BJ (cell line): ENCODE data around the gene KCNQ1. TPM values are rescaled to one million over a fixed set of nuclear protein-coding genes. Genes with fewer than 3 reads are reported as not detected.

Source experiments
- CTCF ChIA-PET: fragments of 350-600 bp; formaldehyde crosslinking; extraction: SDS; loops from one replicate; lab custom pipeline; 2021; ENCODE audit warnings: antibody characterized with exemption, inconsistent platforms; lab: Yijun Ruan, JAX
- POLR2A ChIA-PET: fragments of 300-600 bp; sonication (Branson Sonifier 250); formaldehyde crosslinking; extraction: SDS; loops from one replicate; lab custom pipeline; 2021; ENCODE audit warnings: antibody characterized with exemption; lab: Charles Lee
- DNase-seq: peaks from one replicate; pipeline ENCODE4 v3.0.0-alpha.2; 2011; ENCODE audit warnings: low read depth
- H3K27me3 ChIP-seq: 2 replicates; pipeline ENCODE4 v1.6.0; 2011; ENCODE audit warnings: low read length; ENCODE audit not compliant: control insufficient read depth, insufficient read depth
- H3K36me3 ChIP-seq: 2 replicates; pipeline ENCODE4 v1.5.1; 2011; ENCODE audit warnings: low read length; ENCODE audit not compliant: control insufficient read depth, insufficient read depth
- H3K4me3 ChIP-seq: 2 replicates; pipeline ENCODE4 v1.5.1; 2011; ENCODE audit warnings: low read depth, mild to moderate bottlenecking, control low read depth, low read length
- polyA plus RNA-seq: library from polyadenylated mRNA; depleted of rRNA; stranded (reverse); fragments of >200 nt; gene quantifications from 2 replicates; pipeline ENCODE4 v1.2.3, GENCODE V29; 2011
- TF ChIP-seq, protein P1 (sequence below): IDR thresholded peaks from 2 replicates; pipeline ENCODE4 v1.5.1; 2011; ENCODE audit warnings: low read depth, mild to moderate bottlenecking, control low read depth, inconsistent platforms, low read length, moderate library complexity; ENCODE audit not compliant: insufficient read depth

Gene KCNQ1
- polyA plus RNA-seq, 1 experiment = not detected

DNA sequence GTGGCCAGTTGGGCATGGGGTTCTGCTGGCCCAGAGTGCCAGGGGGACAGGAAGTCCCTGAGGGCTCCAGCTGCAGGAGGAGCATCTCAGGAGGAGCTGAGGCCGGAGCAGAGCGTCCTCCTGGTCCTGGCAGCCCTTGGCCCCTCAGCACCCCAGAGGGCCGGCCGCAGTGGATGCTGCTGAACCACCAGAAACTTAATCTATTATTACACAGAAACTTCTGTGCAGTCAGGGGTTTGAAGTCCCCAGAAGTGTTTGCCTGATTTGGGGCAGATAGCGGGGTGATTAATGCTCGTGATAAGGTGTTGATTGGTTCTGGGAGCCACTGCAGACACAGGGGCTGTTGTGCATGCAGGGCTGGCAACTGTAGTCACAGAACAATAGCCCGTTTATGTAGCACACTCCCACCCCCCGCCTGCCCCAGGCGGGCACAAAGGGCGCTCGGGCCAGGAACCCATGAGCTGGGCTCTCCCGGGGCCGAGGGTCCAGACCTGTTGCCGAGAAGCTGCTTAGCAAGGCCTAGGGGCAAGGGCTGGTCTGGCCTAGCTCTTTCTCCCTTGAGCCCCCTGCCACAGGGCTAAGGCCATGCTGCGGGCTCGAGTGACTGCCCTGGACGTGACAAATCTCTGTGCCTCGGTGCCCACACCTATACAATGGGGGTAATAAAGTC lies 284.0 kb downstream of the KCNQ1 start:
- TF ChIP-seq, protein P1, sequence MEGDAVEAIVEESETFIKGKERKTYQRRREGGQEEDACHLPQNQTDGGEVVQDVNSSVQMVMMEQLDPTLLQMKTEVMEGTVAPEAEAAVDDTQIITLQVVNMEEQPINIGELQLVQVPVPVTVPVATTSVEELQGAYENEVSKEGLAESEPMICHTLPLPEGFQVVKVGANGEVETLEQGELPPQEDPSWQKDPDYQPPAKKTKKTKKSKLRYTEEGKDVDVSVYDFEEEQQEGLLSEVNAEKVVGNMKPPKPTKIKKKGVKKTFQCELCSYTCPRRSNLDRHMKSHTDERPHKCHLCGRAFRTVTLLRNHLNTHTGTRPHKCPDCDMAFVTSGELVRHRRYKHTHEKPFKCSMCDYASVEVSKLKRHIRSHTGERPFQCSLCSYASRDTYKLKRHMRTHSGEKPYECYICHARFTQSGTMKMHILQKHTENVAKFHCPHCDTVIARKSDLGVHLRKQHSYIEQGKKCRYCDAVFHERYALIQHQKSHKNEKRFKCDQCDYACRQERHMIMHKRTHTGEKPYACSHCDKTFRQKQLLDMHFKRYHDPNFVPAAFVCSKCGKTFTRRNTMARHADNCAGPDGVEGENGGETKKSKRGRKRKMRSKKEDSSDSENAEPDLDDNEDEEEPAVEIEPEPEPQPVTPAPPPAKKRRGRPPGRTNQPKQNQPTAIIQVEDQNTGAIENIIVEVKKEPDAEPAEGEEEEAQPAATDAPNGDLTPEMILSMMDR = no peak
- DNase-seq = no peak
- POLR2A ChIA-PET = no interaction called here
- no peak overlapping the region for H3K4me3 ChIP-seq
- CTCF ChIA-PET = no interaction called here
- no peaks in the 10 kb centered on the region for H3K36me3 ChIP-seq
- peaks cover 13% of the 10 kb centered on the region for H3K27me3 ChIP-seq

DNA sequence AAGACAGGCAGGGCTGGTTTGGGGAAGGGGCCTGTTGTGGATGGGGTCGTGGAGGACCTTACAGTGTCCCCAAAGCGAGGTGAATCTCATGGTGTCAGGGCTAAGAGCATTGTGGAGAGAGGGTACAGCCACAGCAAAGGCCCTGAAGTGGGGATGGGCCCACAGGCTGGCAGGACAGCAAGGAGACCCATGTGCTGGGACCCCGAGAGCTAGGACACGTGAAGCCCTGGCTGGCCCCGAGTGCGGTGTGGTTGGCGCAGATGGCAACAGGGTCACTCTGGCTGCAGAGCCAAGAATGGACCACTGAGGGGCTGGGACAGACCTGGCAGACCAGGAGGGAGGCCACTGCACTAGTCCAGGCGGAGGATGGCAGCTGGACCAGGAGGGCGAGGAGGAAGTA lies 285.0 kb downstream of the KCNQ1 start:
- CTCF ChIA-PET = no interaction called here
- TF ChIP-seq, protein P1 = no peak
- POLR2A ChIA-PET = no interaction called here
- H3K27me3 ChIP-seq = peaks cover 11% of the 10 kb centered on the region
- H3K36me3 ChIP-seq = no peaks in the 10 kb centered on the region
- no peak overlapping the region for H3K4me3 ChIP-seq
- DNase-seq = no peak

DNA sequence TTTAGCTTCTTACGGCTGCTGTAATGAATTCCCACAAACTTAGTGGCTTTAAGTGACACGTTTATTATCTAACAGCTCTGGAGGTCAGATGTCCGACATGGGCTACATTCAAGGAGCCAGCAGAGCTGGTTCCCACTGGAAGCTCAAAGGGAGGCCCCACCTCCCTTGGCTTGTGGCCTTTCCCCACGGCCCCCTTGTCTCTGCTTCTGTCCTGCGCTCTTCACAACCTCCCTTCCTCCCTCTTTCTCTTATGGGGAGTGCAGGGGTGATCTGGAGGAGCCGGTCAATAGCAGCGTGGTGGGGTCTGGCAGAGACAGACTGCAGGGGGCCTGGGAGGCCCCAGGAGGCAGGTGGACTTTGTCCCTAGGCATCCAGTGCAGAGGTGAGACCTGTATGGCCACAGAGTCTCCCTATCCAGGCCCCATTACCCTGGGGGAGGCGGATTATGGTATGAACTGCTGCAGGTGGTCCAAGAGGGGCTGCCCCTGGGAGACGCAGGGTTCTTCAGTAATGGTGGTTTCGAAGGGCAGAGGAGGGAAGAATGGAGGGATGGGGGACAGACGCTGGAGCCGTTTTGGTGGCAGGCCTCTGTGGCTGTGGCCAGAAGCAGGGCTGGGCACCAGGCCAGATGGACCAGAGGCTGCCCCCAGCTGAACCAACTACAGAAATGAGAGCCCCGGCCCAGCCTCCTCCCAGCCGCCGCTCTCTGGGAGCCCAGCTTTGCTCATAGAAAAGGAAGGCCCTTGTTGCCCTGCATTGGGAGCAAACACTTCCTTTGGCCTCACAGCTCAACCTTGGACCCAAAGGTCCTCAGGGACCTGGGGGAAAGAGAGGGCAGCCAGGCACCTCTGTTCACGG lies 285.7 kb downstream of the KCNQ1 start:
- CTCF ChIA-PET = no interaction called here
- TF ChIP-seq, protein P1 = no peak
- DNase-seq = no peak
- H3K36me3 ChIP-seq = no peaks in the 10 kb centered on the region
- H3K4me3 ChIP-seq = no peak overlapping the region
- POLR2A ChIA-PET = no interaction called here
- peaks cover 11% of the 10 kb centered on the region for H3K27me3 ChIP-seq

DNA sequence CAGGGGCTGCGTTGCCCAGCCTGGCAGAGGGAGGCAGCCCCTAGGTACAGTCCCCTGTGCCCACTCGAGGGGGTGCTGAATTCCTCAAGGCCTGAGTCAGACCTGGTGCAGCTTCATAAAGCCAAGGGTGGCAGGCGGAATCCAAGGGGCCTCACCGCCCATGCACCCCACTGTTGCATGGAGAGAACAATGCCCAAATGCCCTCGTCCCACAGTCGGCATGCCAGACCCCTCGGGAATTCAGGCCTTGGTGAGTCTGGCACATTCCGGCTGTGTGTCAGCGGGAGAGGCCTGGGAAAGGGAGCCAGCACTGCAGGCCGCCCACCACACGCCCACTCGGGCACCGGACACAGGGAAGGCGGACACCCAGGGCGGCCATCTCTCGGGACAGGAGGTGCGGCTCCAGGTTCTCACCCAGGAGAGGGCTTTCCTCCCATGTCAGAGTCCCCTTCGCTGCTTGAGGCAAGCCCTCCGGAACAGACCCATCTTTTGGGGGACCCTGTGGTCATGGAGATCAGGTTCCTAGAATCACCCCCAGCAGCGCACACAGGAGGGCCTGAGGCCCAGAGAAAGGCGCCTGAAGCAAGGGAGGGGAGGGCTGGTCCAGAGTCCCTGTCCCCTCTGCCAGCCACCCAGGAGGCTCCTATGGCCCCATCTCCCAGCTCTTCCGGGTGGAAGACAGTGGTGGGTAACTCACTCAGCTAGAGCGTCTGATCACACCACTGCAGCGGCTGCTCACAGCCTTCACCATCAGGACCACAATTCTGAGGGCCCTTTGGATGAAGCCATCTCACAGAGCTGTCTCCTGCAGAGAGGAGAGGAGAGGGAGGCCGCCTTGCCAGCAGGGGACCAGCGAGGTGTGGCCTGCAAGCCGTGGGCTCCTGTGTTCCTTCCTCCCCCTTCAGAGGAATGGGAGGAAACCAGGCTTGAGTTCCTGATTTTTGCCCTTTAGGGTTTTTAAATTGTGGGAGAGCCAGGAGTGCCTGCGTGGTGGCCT lies 286.6 kb downstream of the KCNQ1 start:
- DNase-seq = no peak
- ChIA-PET CTCF (no interaction called here), POLR2A (no interaction called here)
- Histone ChIP-seq H3K36me3 (no peaks in the 10 kb centered on the region), H3K27me3 (peaks cover 9% of the 10 kb centered on the region), H3K4me3 (no peak overlapping the region)
- TF ChIP-seq, protein P1 = no peak
